Measurements from ENCODE around the gene SRSF5. TPM values are rescaled to one million over a fixed set of nuclear protein-coding genes. Genes with fewer than 3 reads are reported as not detected.
"Not testable (repeated sequence)": the region's sequence is repeated elsewhere in the genome, so short reads cannot be mapped to it uniquely, and the experiment has no call there.

The SRSF5 gene
- total and polyA plus RNA-seq, 2 of the 8 experiments (the other 6 are each of a cell fraction or from before 2014, with no cell fraction given): 101 to 238 TPM

DNA sequence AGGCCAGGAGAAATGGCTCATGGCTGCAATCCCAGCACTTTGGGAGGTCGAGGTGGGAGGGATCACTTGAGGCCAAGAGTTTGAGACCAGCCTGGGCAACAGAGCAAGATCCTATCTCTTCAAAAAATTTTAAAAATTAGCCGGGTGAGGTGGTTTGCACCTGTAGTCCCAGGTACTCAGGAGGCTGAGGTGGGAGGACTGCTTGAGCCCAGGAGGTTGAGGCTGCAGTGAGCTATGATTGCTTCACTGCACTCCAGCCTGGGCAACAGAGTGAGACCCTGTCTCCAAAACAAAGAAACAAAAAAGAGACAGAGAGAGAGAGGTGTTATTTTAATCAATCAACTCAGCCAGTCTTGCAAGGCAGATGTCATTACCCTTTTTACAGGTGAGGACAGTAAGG lies 48.3 kb upstream of the SRSF5 start:
- H3K27me3 ChIP-seq (replicated peaks in 1 of 4; ENCODE audit: control insufficient read depth in 3 of 4, extremely low read depth in 1 of 4, insufficient read depth in 3 of 4, low read length in 3 of 4); H3K23me2 ChIP-seq (ENCODE audit: low read depth, low read length); H3K4me3 ChIP-seq (ENCODE audit: extremely low read depth in 1 of 4, insufficient read depth in 2 of 4, low read depth in 3 of 4, low read length in 4 of 4); H3K56ac ChIP-seq (replicated peaks; ENCODE audit: insufficient read length, low read depth, low read length); H4K20me1 ChIP-seq (replicated peaks in 1 of 2; ENCODE audit: control insufficient read depth in 1 of 2, insufficient read depth in 2 of 2, low read length in 2 of 2); H4K5ac ChIP-seq (ENCODE audit: insufficient read length, low read depth, low read length); DNase-seq (ENCODE audit: low read depth in 1 of 2, low spot score in 2 of 2); FAIRE-seq; H2BK120ac ChIP-seq (replicated peaks; ENCODE audit: low read depth, low read length); POLR2A ChIA-PET (ENCODE audit: partially characterized antibody); H3K27ac ChIP-seq (ENCODE audit: low read depth, low read length); H3K14ac ChIP-seq (ENCODE audit: insufficient read length); H4K8ac ChIP-seq (ENCODE audit: extremely low read depth, insufficient read depth, low read length); H3K4ac ChIP-seq (replicated peaks; ENCODE audit: insufficient read length, low read depth, low read length); H2BK20ac ChIP-seq (ENCODE audit: low read length); H3K18ac ChIP-seq (ENCODE audit: extremely low read depth, low read length); H4K91ac ChIP-seq (replicated peaks; ENCODE audit: insufficient read length, low read length); H2AFZ ChIP-seq (ENCODE audit: low read length); H3K36me3 ChIP-seq (ENCODE audit: control insufficient read depth in 2 of 4, insufficient read depth in 4 of 4, low read length in 3 of 4); H3K4me2 ChIP-seq (ENCODE audit: insufficient read depth in 1 of 2, low read depth in 2 of 2, low read length in 2 of 2); H3K79me1 ChIP-seq (ENCODE audit: low read depth, low read length); H2AK5ac ChIP-seq (ENCODE audit: low read depth, low read length); H3K79me2 ChIP-seq (ENCODE audit: control insufficient read depth in 1 of 2, insufficient read depth in 2 of 2, low read length in 2 of 2); H3K9me3 ChIP-seq (ENCODE audit: insufficient read depth in 2 of 2, low read depth in 1 of 2, low read length in 1 of 2); H2BK5ac ChIP-seq (ENCODE audit: low read depth, low read length); H3K23ac ChIP-seq (ENCODE audit: insufficient read length); H3K9ac ChIP-seq (replicated peaks in 1 of 4; ENCODE audit: extremely low read depth in 1 of 4, low read depth in 3 of 4, low read length in 3 of 4): not testable (repeated sequence)
- Histone ChIP-seq H2BK15ac (ENCODE audit: low read length) (peak overlapping the region; percentile 75; the same call in 1 of the 2 replicates), H3K4me1 (replicated peaks in 1 of 4; ENCODE audit: control insufficient read depth in 3 of 4, insufficient read depth in 4 of 4, low read length in 3 of 4) (peaks cover 11 to 19% (median 14%) of the 10 kb centered on the region in 4 experiments), H2BK12ac (ENCODE audit: low read depth, low read length) (0 out of 2 replicates have a peak overlapping the region, but pooled peaks have one; percentile 75)
- 88% methylated on average over 2 of the region's 2 CpGs; no CpG with 5 or more reads in 1 of the 2 experiments for WGBS, 2 experiments (ENCODE audit: extremely low coverage in 1 of 2, insufficient coverage in 1 of 2, insufficient read length in 1 of 2, insufficient replicate concordance in 2 of 2, low coverage in 1 of 2, low lambda C conversion rate in 2 of 2, missing lambda C conversion rate in 1 of 2)
- CTCF ChIA-PET (ENCODE audit: partially characterized antibody): interaction anchor here (0.9 to 6.5 kb wide), 8 partner anchors 9 to 144 kb away, joined by 3 to 45 read pairs (median 7); partner anchors contain the start of gene CCDC177

Data from H1 (cell line).